ENCODE measurements around the gene PSMA2. TPM values are rescaled to one million over a fixed set of nuclear protein-coding genes. Genes with fewer than 3 reads are reported as not detected.
"Not testable (repeated sequence)": the region's sequence is repeated elsewhere in the genome, so short reads cannot be mapped to it uniquely, and the experiment has no call there.

PSMA2 gene
- total RNA-seq, 1 donor from 2014 or later: 209 TPM

- Mint-ChIP-seq H3K4me3 (no peak overlapping the region), H3K27me3 (no peaks in the 10 kb centered on the region), H3K27ac (no peak overlapping the region), H3K36me3 (ENCODE audit: low read depth) (peaks cover 21% of the 10 kb centered on the region), H3K4me1 (peaks cover 32% of the 10 kb centered on the region), H3K9me3 (peaks cover 7% of the 10 kb centered on the region)
- DNase-seq: no peak
- intact Hi-C loops (cut with micrococcal nuclease): no loop called here
Measured at GRCh38 chr7:42907316-42907715, 24.7 kb downstream of the PSMA2 start.

GRCh38 chr7:42906181-42906580 is 25.8 kb downstream of the PSMA2 start:
- H3K27ac Mint-ChIP-seq: no peak overlapping the region
- DNase-seq: no peak
- no peak overlapping the region for H3K4me3 Mint-ChIP-seq
- H3K9me3 Mint-ChIP-seq: peaks cover 7% of the 10 kb centered on the region
- peaks cover 27% of the 10 kb centered on the region for H3K4me1 Mint-ChIP-seq
- H3K36me3 Mint-ChIP-seq (ENCODE audit: low read depth): peaks cover 19% of the 10 kb centered on the region
- intact Hi-C loops (cut with micrococcal nuclease): no loop called here
- peaks cover 2% of the 10 kb centered on the region for H3K27me3 Mint-ChIP-seq

GRCh38 chr7:42902331-42902730 is 29.6 kb downstream of the PSMA2 start:
- H3K27me3 Mint-ChIP-seq: peaks cover 14% of the 10 kb centered on the region
- no peaks in the 10 kb centered on the region for H3K36me3 Mint-ChIP-seq (ENCODE audit: low read depth)
- H3K4me1 Mint-ChIP-seq: no peaks in the 10 kb centered on the region
- no peak overlapping the region for H3K4me3 Mint-ChIP-seq
- no peak overlapping the region for H3K27ac Mint-ChIP-seq
- intact Hi-C loops (cut with micrococcal nuclease): no loop called here
- no peaks in the 10 kb centered on the region for H3K9me3 Mint-ChIP-seq
- no peak for DNase-seq

GRCh38 chr7:42900842-42901241 is 31.1 kb downstream of the PSMA2 start:
- Mint-ChIP-seq H3K36me3 (ENCODE audit: low read depth) (no peaks in the 10 kb centered on the region), H3K9me3 (peaks cover 6% of the 10 kb centered on the region), H3K27me3 (peaks cover 27% of the 10 kb centered on the region), H3K27ac (no peak overlapping the region), H3K4me3 (no peak overlapping the region), H3K4me1 (no peaks in the 10 kb centered on the region)
- DNase-seq: no peak
- intact Hi-C loops (cut with micrococcal nuclease): no loop called here

GRCh38 chr7:42893346-42894240 is 38.4 kb downstream of the PSMA2 start:
- H3K4me3 Mint-ChIP-seq: no peak overlapping the region
- DNase-seq: peak; percentile 30
- peaks cover 24% of the 10 kb centered on the region for H3K27me3 Mint-ChIP-seq
- intact Hi-C loops (cut with micrococcal nuclease): no loop called here
- H3K36me3 Mint-ChIP-seq (ENCODE audit: low read depth): peaks cover 2% of the 10 kb centered on the region
- peaks cover 6% of the 10 kb centered on the region for H3K4me1 Mint-ChIP-seq
- H3K27ac Mint-ChIP-seq: no peak overlapping the region
- peaks cover 14% of the 10 kb centered on the region for H3K9me3 Mint-ChIP-seq

GRCh38 chr7:42886893-42887505 is 45.0 kb downstream of the PSMA2 start:
- DNase-seq: no peak
- H3K4me3 Mint-ChIP-seq: peak overlapping the region; percentile 85
- no peaks in the 10 kb centered on the region for H3K36me3 Mint-ChIP-seq (ENCODE audit: low read depth)
- H3K27ac Mint-ChIP-seq: no peak overlapping the region
- H3K27me3 Mint-ChIP-seq: peaks cover 7% of the 10 kb centered on the region
- intact Hi-C loops (cut with micrococcal nuclease): loop anchor here (10.0 kb wide), 1 partner anchor 142 kb away; no protein-coding TSS in a partner anchor
- H3K9me3 Mint-ChIP-seq: no peaks in the 10 kb centered on the region
- H3K4me1 Mint-ChIP-seq: peaks cover 19% of the 10 kb centered on the region

- Mint-ChIP-seq H3K27ac (no peak overlapping the region), H3K27me3 (peaks cover 7% of the 10 kb centered on the region)
Measured at GRCh38 chr7:42886129-42886528, 45.8 kb downstream of the PSMA2 start.

GRCh38 chr7:42885183-42885582 is 46.8 kb downstream of the PSMA2 start:
- H3K4me3 Mint-ChIP-seq; H3K36me3 Mint-ChIP-seq (ENCODE audit: low read depth); H3K27me3 Mint-ChIP-seq; DNase-seq; H3K9me3 Mint-ChIP-seq; H3K27ac Mint-ChIP-seq: not testable (repeated sequence)
- intact Hi-C loops (cut with micrococcal nuclease): loop anchor here (10.0 kb wide), 1 partner anchor 140 kb away; no protein-coding TSS in a partner anchor
- H3K4me1 Mint-ChIP-seq: peaks cover 22% of the 10 kb centered on the region

More at GRCh38 chr7:42886129-42886528, 45.8 kb downstream of the PSMA2 start:
- Mint-ChIP-seq H3K36me3 (ENCODE audit: low read depth) (no peaks in the 10 kb centered on the region), H3K9me3 (no peaks in the 10 kb centered on the region), H3K4me3 (no peak overlapping the region), H3K4me1 (peaks cover 22% of the 10 kb centered on the region)
- intact Hi-C loops (cut with micrococcal nuclease): loop anchor here (10.0 kb wide), 1 partner anchor 141 kb away; no protein-coding TSS in a partner anchor
- no peak for DNase-seq

GRCh38 chr7:42883950-42884349 is 48.0 kb downstream of the PSMA2 start:
- intact Hi-C loops (cut with micrococcal nuclease): loop anchor here (10.0 kb wide), 1 partner anchor 139 kb away; no protein-coding TSS in a partner anchor
- Mint-ChIP-seq H3K36me3 (ENCODE audit: low read depth) (no peaks in the 10 kb centered on the region), H3K27ac (no peak overlapping the region), H3K27me3 (peaks cover 13% of the 10 kb centered on the region), H3K9me3 (no peaks in the 10 kb centered on the region), H3K4me3 (no peak overlapping the region), H3K4me1 (peaks cover 18% of the 10 kb centered on the region)
- DNase-seq: no peak

- H3K4me1 Mint-ChIP-seq: peaks cover 6% of the 10 kb centered on the region
- H3K9me3 Mint-ChIP-seq: no peaks in the 10 kb centered on the region
- H3K27ac Mint-ChIP-seq: no peak overlapping the region
- no peaks in the 10 kb centered on the region for H3K36me3 Mint-ChIP-seq (ENCODE audit: low read depth)
- H3K4me3 Mint-ChIP-seq: no peak overlapping the region
- H3K27me3 Mint-ChIP-seq: peaks cover 5% of the 10 kb centered on the region
- intact Hi-C loops (cut with micrococcal nuclease): loop anchor here (10.0 kb wide), 1 partner anchor 136 kb away; no protein-coding TSS in a partner anchor
- DNase-seq: no peak
Measured at GRCh38 chr7:42880392-42880791, 51.6 kb downstream of the PSMA2 start.

GRCh38 chr7:42878303-42878702 is 53.7 kb downstream of the PSMA2 start:
- H3K4me3 Mint-ChIP-seq: no peak overlapping the region
- H3K36me3 Mint-ChIP-seq (ENCODE audit: low read depth): no peaks in the 10 kb centered on the region
- H3K9me3 Mint-ChIP-seq: no peaks in the 10 kb centered on the region
- H3K27me3 Mint-ChIP-seq: peaks cover 5% of the 10 kb centered on the region
- intact Hi-C loops (cut with micrococcal nuclease): loop anchor here (5.0 kb wide), 1 partner anchor 901 kb away; no protein-coding TSS in a partner anchor
- peaks cover 6% of the 10 kb centered on the region for H3K4me1 Mint-ChIP-seq
- H3K27ac Mint-ChIP-seq: no peak overlapping the region
- DNase-seq: no peak

GRCh38 chr7:42877862-42878261 is 54.1 kb downstream of the PSMA2 start:
- Mint-ChIP-seq H3K9me3 (no peaks in the 10 kb centered on the region), H3K27me3 (peaks cover 5% of the 10 kb centered on the region), H3K4me1 (peaks cover 6% of the 10 kb centered on the region), H3K4me3 (no peak overlapping the region), H3K36me3 (ENCODE audit: low read depth) (no peaks in the 10 kb centered on the region), H3K27ac (no peak overlapping the region)
- intact Hi-C loops (cut with micrococcal nuclease): loop anchor here (2.0 to 5.0 kb wide), 2 partner anchors 901 to 935 kb away; no protein-coding TSS in a partner anchor
- no peak for DNase-seq

GRCh38 chr7:42876182-42877068 is 55.5 kb downstream of the PSMA2 start:
- Mint-ChIP-seq H3K9me3 (no peaks in the 10 kb centered on the region), H3K4me1 (peaks cover 6% of the 10 kb centered on the region), H3K36me3 (ENCODE audit: low read depth) (no peaks in the 10 kb centered on the region), H3K27me3 (peaks cover 5% of the 10 kb centered on the region), H3K4me3 (no peak overlapping the region), H3K27ac (no peak overlapping the region)
- intact Hi-C loops (cut with micrococcal nuclease): loop anchor here (2.0 to 5.0 kb wide), 2 partner anchors 899 to 934 kb away; no protein-coding TSS in a partner anchor
- DNase-seq: peak; percentile 86
